Measurements from ENCODE around the gene KANSL1.
"Not testable (repeated sequence)": the region's sequence is repeated elsewhere in the genome, so short reads cannot be mapped to it uniquely, and the experiment has no call there.

The KANSL1 gene

DNA sequence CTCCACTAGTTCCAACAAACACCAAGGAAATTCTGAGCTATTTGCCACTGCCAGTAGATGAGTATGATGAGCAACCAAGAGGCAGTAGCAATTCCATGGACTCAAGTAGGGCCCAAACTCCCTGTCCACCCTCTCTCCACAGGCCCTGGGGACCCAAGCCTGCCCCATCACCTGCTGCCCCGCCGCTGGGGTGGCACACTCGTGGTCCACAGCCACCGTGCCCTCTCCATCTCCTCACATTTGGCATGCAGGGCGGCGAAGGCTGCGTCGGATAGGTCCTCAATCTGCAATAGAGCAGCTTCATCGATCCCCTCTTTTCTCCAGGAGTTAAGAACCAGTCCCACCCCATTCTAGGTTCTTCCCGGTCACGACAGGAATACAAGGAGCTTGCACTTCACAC is 160.3 kb downstream of the KANSL1 start:
- no peak for DNase-seq

DNA sequence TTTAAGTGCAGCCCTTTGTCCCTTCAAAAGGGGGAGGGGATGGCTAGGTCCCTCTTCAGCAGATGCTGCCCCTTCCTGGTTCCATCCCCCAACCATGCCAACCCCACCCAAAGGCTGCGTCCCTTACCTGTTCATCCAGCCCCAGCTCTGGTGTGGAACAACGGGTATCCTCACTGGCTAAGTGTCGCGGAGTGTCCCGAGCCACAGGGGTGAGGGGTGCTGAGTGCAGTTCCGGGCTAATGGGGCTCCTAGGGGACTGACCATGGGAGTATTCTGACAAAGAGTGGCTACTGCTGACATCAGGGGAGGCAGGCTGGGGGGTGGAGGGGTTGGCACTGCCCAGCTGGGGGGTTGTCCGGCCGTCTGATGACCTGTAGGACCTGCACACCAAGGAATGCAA is 161.3 kb downstream of the KANSL1 start:
- DNase-seq: no peak

- DNase-seq: no peak
Measured at GRCh38 chr17:46031440-46031839, 161.8 kb downstream of the KANSL1 start.

DNA sequence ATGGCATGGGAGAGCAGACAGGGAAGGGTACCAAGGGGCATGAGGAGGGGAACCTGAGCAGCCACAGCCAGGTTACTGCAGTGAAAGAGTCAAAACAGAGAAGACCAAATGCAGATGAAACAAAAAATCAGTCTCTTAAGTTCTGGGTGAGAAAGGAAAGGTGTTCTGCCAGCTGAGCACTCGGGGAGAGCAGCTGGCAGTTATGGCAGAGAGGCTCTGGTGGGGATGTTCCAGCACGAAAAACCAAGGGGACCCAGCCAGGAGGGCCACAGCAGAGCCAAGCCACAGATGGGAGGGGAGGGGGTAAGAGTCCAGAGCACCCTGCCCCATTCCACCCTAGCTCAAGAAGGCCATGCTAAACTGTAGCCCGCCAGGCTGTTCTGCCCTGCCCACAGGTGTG is 162.5 kb downstream of the KANSL1 start:
- no peak for DNase-seq

DNA sequence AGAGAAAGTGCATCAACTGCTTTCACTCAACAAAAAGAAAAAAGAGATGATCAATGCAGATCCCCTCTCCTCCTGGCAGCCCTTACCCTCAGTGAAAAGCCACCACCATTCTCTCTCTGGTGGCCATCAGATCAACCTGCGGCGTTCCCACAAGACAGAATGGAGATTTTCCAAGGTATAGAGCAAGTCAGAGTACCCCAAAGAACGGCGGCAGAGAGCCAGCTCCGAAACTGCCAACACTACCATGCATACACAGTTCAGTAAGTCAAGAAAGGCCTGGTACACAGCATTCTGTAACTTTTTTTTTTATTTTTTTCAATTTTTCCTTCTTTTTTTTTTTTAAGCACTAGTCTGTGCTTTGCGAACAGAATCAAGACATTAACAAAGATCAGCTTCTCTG is 163.6 kb downstream of the KANSL1 start:
- DNase-seq: no peak

- no peak for DNase-seq
Measured at GRCh38 chr17:46028981-46029565, 164.2 kb downstream of the KANSL1 start.

GRCh38 chr17:46028374-46028773 is 164.9 kb downstream of the KANSL1 start:
- no peak for DNase-seq

DNA sequence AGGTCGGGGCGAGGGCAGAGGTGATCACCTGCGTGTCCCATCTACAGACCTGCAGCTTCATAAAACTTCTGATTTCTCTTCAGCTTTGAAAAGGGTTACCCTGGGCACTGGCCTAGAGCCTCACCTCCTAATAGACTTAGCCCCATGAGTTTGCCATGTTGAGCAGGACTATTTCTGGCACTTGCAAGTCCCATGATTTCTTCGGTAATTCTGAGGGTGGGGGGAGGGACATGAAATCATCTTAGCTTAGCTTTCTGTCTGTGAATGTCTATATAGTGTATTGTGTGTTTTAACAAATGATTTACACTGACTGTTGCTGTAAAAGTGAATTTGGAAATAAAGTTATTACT is 165.3 kb downstream of the KANSL1 start:
- DNase-seq: no peak

- DNase-seq: no peak
Measured at GRCh38 chr17:46027048-46027975, 165.9 kb downstream of the KANSL1 start.

- no peak for DNase-seq
Measured at GRCh38 chr17:46026166-46027047, 166.8 kb downstream of the KANSL1 start.

GRCh38 chr17:46025510-46026165 is 167.6 kb downstream of the KANSL1 start:
- DNase-seq: no peak

DNA sequence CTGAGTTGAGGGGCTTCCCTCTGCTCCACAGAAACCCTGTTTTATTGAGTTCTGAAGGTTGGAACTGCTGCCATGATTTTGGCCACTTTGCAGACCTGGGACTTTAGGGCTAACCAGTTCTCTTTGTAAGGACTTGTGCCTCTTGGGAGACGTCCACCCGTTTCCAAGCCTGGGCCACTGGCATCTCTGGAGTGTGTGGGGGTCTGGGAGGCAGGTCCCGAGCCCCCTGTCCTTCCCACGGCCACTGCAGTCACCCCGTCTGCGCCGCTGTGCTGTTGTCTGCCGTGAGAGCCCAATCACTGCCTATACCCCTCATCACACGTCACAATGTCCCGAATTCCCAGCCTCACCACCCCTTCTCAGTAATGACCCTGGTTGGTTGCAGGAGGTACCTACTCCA is 168.2 kb downstream of the KANSL1 start:
- no peak for DNase-seq

- DNase-seq: no peak
Measured at GRCh38 chr17:46024590-46024989, 168.6 kb downstream of the KANSL1 start.

DNA sequence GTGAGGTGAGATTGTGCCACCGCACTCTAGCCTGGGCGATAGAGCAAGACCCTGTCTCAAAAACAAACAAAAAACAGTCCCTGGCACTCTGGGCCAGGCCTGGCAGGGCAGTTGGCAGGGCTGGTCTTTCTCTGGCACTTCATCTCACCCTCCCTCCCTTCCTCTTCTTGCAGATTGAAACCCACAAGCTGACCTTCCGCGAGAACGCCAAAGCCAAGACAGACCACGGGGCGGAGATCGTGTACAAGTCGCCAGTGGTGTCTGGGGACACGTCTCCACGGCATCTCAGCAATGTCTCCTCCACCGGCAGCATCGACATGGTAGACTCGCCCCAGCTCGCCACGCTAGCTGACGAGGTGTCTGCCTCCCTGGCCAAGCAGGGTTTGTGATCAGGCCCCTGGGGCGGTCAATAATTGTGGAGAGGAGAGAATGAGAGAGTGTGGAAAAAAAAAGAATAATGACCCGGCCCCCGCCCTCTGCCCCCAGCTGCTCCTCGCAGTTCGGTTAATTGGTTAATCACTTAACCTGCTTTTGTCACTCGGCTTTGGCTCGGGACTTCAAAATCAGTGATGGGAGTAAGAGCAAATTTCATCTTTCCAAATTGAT is 169.3 kb downstream of the KANSL1 start:
- no peak for DNase-seq

GRCh38 chr17:46023366-46023765 is 169.9 kb downstream of the KANSL1 start:
- DNase-seq: not testable (repeated sequence)

- DNase-seq: no peak
Measured at GRCh38 chr17:46020998-46021397, 172.2 kb downstream of the KANSL1 start.

GRCh38 chr17:46020023-46020761 is 173.0 kb downstream of the KANSL1 start:
- peak; percentile 45 to 53 for DNase-seq

DNA sequence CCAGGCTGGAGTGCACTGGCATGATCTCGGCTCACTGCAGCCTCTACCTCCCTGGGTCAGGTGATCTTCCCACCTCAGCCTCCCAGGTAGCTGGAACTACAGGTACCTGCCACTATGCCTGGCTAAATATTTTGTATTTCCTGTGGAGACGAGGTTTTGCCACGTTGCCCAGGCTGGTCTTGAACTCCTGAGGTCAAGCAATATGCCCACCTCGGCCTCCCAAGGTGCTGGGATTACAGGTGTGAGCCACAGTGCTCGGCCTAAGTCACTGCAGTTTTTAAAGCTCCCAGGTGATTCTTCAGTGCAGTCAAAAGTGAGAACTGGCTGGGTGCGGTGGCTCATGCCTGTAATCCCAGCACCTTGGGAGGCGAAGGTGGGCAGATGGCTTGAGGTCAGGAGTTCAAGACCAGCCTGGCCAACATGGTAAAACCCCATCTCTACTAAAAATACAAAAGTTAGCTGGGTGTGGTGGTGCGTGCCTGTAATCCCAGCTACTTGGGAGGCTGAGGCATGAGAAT is 173.8 kb downstream of the KANSL1 start:
- DNase-seq: not testable (repeated sequence)

DNA sequence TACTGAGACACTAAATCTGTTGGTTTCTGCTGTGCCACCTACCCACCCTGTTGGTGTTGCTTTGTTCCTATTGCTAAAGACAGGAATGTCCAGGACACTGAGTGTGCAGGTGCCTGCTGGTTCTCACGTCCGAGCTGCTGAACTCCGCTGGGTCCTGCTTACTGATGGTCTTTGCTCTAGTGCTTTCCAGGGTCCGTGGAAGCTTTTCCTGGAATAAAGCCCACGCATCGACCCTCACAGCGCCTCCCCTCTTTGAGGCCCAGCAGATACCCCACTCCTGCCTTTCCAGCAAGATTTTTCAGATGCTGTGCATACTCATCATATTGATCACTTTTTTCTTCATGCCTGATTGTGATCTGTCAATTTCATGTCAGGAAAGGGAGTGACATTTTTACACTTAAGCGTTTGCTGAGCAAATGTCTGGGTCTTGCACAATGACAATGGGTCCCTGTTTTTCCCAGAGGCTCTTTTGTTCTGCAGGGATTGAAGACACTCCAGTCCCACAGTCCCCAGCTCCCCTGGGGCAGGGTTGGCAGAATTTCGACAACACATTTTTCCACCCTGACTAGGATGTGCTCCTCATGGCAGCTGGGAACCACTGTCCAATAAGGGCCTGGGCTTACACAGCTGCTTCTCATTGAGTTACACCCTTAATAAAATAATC is 179.6 kb downstream of the KANSL1 start:
- no peak for DNase-seq

DNA sequence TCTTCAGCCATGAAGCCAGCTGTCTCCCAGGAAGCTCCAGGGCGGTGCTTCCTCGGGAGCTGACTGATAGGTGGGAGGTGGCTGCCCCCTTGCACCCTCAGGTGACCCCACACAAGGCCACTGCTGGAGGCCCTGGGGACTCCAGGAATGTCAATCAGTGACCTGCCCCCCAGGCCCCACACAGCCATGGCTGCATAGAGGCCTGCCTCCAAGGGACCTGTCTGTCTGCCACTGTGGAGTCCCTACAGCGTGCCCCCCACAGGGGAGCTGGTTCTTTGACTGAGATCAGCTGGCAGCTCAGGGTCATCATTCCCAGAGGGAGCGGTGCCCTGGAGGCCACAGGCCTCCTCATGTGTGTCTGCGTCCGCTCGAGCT is 180.1 kb downstream of the KANSL1 start:
- DNase-seq: no peak

DNA sequence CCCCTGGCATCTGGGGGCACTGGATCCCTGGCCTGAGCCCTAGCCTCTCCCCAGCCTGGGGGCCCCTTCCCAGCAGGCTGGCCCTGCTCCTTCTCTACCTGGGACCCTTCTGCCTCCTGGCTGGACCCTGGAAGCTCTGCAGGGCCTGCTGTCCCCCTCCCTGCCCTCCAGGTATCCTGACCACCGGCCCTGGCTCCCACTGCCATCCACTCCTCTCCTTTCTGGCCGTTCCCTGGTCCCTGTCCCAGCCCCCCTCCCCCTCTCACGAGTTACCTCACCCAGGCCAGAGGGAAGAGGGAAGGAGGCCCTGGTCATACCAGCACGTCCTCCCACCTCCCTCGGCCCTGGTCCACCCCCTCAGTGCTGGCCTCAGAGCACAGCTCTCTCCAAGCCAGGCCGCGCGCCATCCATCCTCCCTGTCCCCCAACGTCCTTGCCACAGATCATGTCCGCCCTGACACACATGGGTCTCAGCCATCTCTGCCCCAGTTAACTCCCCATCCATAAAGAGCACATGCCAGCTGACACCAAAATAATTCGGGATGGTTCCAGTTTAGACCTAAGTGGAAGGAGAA is 180.6 kb downstream of the KANSL1 start:
- DNase-seq: no peak

All from stimulated activated CD4-positive, alpha-beta T cell treated with anti-CD3 and anti-CD28 coated beads, Interleukin-2, amount 100 ng/mL, for 24 hours (primary cell).